Renal cortical epithelial cell (primary cell): ENCODE measurements around the gene ADAMTS17. TPM values are rescaled to one million over a fixed set of nuclear protein-coding genes. Genes with fewer than 3 reads are reported as not detected.

Source experiments
- DNase-seq: peaks from one replicate; pipeline ENCODE4 v3.0.0-alpha.2; 2011; ENCODE audit warnings: low read depth
- total RNA-seq: library from RNA; depleted of rRNA; stranded (reverse); fragments of >200 nt; gene quantifications from 2 replicates; pipeline ENCODE4 v1.2.3, GENCODE V29; 2014

Gene ADAMTS17
- total RNA-seq, 1 donor from 2014 or later: 1.5 TPM

- no peak for DNase-seq
These were observed 65.3 kb downstream of the ADAMTS17 start for GRCh38 chr15:100276506-100276905.

GRCh38 chr15:100275641-100276040 lies 66.1 kb downstream of the ADAMTS17 start:
- DNase-seq: no peak

GRCh38 chr15:100269831-100270230 lies 71.9 kb downstream of the ADAMTS17 start:
- DNase-seq: no peak

GRCh38 chr15:100266166-100266565 lies 75.6 kb downstream of the ADAMTS17 start:
- DNase-seq: no peak

- no peak for DNase-seq
These were observed 76.1 kb downstream of the ADAMTS17 start for GRCh38 chr15:100265641-100266035.

- DNase-seq: no peak
These were observed 76.7 kb downstream of the ADAMTS17 start for GRCh38 chr15:100264994-100265640.

GRCh38 chr15:100263721-100264455 lies 77.9 kb downstream of the ADAMTS17 start:
- DNase-seq: no peak

- DNase-seq: no peak
These were observed 78.7 kb downstream of the ADAMTS17 start for GRCh38 chr15:100263031-100263430.

- DNase-seq: no peak
These were observed 80.2 kb downstream of the ADAMTS17 start for GRCh38 chr15:100261302-100262240.

- DNase-seq: no peak
These were observed 82.5 kb downstream of the ADAMTS17 start for GRCh38 chr15:100259266-100259665.

GRCh38 chr15:100256970-100257650 lies 84.7 kb downstream of the ADAMTS17 start:
- no peak for DNase-seq

GRCh38 chr15:100256101-100256969 lies 85.4 kb downstream of the ADAMTS17 start:
- no peak for DNase-seq

GRCh38 chr15:100255644-100256043 lies 86.1 kb downstream of the ADAMTS17 start:
- DNase-seq: no peak

- no peak for DNase-seq
These were observed 87.1 kb downstream of the ADAMTS17 start for GRCh38 chr15:100254691-100255090.

GRCh38 chr15:100254285-100254684 lies 87.5 kb downstream of the ADAMTS17 start:
- no peak for DNase-seq

- DNase-seq: no peak
These were observed 88.1 kb downstream of the ADAMTS17 start for GRCh38 chr15:100253640-100254039.

GRCh38 chr15:100252779-100253417 lies 88.9 kb downstream of the ADAMTS17 start:
- no peak for DNase-seq

GRCh38 chr15:100252359-100252758 lies 89.4 kb downstream of the ADAMTS17 start:
- no peak for DNase-seq

- DNase-seq: no peak
These were observed 91.5 kb downstream of the ADAMTS17 start for GRCh38 chr15:100250176-100250800.
